ENCODE results near the gene COL17A1.

The COL17A1 gene

DNA sequence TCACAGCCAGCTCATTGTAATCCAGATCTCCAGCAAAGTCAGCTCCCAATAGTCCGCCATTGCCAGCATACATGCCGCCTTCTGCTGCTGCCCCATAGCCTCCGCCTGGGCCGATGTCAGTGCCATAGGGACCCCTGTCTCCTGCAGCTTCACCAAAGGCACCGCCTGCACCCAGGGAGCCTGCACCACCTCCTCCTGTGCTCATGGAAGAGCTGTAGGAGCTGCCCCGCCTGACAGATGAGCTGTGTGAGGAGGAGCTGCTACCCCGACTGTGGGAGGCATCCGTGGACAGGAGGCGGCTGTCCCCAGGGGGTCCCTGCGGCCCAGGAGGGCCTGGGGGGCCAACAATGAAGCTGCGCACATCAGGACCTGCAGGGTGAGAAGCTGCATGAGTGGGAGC is 51.7 kb downstream of the COL17A1 start:
- WGBS (ENCODE audit: extremely low coverage, insufficient coverage, low lambda C conversion rate), result no CpG with 5 or more reads among the region's 11 CpGs
- H3K56ac ChIP-seq (ENCODE audit: low read length), result no peak overlapping the region
- H4K5ac ChIP-seq (ENCODE audit: low read length), result no peak overlapping the region
- H3K79me2 ChIP-seq (ENCODE audit: control insufficient read depth, insufficient read depth, low read length), result no peaks in the 10 kb centered on the region
- no peak overlapping the region for H3K27ac ChIP-seq (ENCODE audit: low read depth, low read length)
- H2BK5ac ChIP-seq (ENCODE audit: low read length), result no peak overlapping the region
- no peaks in the 10 kb centered on the region for H3K36me3 ChIP-seq (ENCODE audit: control insufficient read depth, insufficient read depth, low read length)
- no peak overlapping the region for H3K23ac ChIP-seq (ENCODE audit: low read length)
- H3K18ac ChIP-seq (ENCODE audit: low read length), result no peak overlapping the region
- no peak overlapping the region for H3K4ac ChIP-seq (ENCODE audit: low read depth, low read length)
- H2BK15ac ChIP-seq (replicated peaks; ENCODE audit: low read depth), result no peak overlapping the region
- no peaks in the 10 kb centered on the region for H3K79me1 ChIP-seq (ENCODE audit: low read length)
- H3K27me3 ChIP-seq (ENCODE audit: insufficient read depth, low read length, poor library complexity), result no peaks in the 10 kb centered on the region
- peaks cover 5% of the 10 kb centered on the region for H3K4me1 ChIP-seq (ENCODE audit: control insufficient read depth, low read depth, low read length)
- no peak overlapping the region for H3K4me3 ChIP-seq (ENCODE audit: low read length)
- no peak for DNase-seq
- H2BK120ac ChIP-seq (ENCODE audit: low read depth, low read length), result no peak overlapping the region
- no peak overlapping the region for H2AK5ac ChIP-seq (ENCODE audit: low read length)
- H3K9ac ChIP-seq (ENCODE audit: low read length), result no peak overlapping the region
- no peak overlapping the region for H4K8ac ChIP-seq (ENCODE audit: low read depth, low read length)
- H3K4me2 ChIP-seq (ENCODE audit: low read length), result no peak overlapping the region

DNA sequence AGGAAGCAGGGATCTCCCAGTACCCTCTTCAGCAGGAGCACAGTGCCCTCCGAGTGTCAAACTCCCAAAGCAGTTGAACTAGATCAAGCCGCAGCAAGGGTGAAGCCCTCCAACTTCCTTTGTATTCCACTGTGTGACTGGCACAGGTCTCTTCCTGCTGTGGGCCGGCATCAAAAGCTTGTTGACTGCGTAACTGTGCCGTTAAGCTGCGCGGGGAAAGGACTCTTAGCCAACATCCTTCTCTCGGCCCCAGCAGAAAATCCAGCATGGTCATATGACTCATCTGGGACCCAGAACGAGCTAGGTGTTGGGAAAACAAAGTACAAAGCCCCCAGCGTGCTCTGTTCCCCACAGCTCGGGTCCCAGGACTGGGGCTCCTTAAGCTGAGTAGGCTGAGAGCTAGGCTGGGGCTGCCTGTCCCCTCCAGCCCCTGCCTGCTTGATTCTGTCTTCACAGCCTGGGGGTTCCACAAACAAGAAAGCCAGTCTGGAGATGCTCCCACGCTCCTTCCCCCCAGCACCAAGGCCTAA is 52.2 kb downstream of the COL17A1 start:
- Histone ChIP-seq H4K8ac (ENCODE audit: low read depth, low read length) (no peak overlapping the region), H3K27me3 (ENCODE audit: insufficient read depth, low read length, poor library complexity) (no peaks in the 10 kb centered on the region), H3K27ac (ENCODE audit: low read depth, low read length) (no peak overlapping the region)

GRCh38 chr10:104032144-104032775 is 53.4 kb downstream of the COL17A1 start:
- Histone ChIP-seq H3K4me1 (ENCODE audit: control insufficient read depth, low read depth, low read length) (peaks cover 5% of the 10 kb centered on the region), H3K79me1 (ENCODE audit: low read length) (no peaks in the 10 kb centered on the region), H3K9ac (ENCODE audit: low read length) (no peak overlapping the region), H3K18ac (ENCODE audit: low read length) (no peak overlapping the region), H4K8ac (ENCODE audit: low read depth, low read length) (no peak overlapping the region), H3K27me3 (ENCODE audit: insufficient read depth, low read length, poor library complexity) (no peaks in the 10 kb centered on the region), H3K23ac (ENCODE audit: low read length) (no peak overlapping the region), H2AK5ac (ENCODE audit: low read length) (no peak overlapping the region), H2BK5ac (ENCODE audit: low read length) (no peak overlapping the region), H3K36me3 (ENCODE audit: control insufficient read depth, insufficient read depth, low read length) (no peaks in the 10 kb centered on the region), H3K27ac (ENCODE audit: low read depth, low read length) (no peak overlapping the region), H3K4me3 (ENCODE audit: low read length) (no peak overlapping the region), H3K4me2 (ENCODE audit: low read length) (no peak overlapping the region), H3K4ac (ENCODE audit: low read depth, low read length) (no peak overlapping the region), H2BK15ac (replicated peaks; ENCODE audit: low read depth) (no peak overlapping the region), H2BK120ac (ENCODE audit: low read depth, low read length) (no peak overlapping the region), H3K56ac (ENCODE audit: low read length) (no peak overlapping the region), H4K5ac (ENCODE audit: low read length) (no peak overlapping the region), H3K79me2 (ENCODE audit: control insufficient read depth, insufficient read depth, low read length) (no peaks in the 10 kb centered on the region)
- no CpG with 5 or more reads among the region's 7 CpGs for WGBS (ENCODE audit: extremely low coverage, insufficient coverage, low lambda C conversion rate)
- peak; percentile 30 for DNase-seq

More for the DNA sequence above, 52.2 kb downstream of the COL17A1 start:
- H3K4me2 ChIP-seq (ENCODE audit: low read length), result no peak overlapping the region
- H2BK5ac ChIP-seq (ENCODE audit: low read length), result no peak overlapping the region
- H3K18ac ChIP-seq (ENCODE audit: low read length), result no peak overlapping the region
- H3K9ac ChIP-seq (ENCODE audit: low read length), result no peak overlapping the region
- no peak overlapping the region for H2BK120ac ChIP-seq (ENCODE audit: low read depth, low read length)
- no peak overlapping the region for H2AK5ac ChIP-seq (ENCODE audit: low read length)
- WGBS (ENCODE audit: extremely low coverage, insufficient coverage, low lambda C conversion rate), result no CpG with 5 or more reads among the region's 12 CpGs
- no peak overlapping the region for H3K56ac ChIP-seq (ENCODE audit: low read length)
- H3K79me2 ChIP-seq (ENCODE audit: control insufficient read depth, insufficient read depth, low read length), result no peaks in the 10 kb centered on the region
- H3K36me3 ChIP-seq (ENCODE audit: control insufficient read depth, insufficient read depth, low read length), result no peaks in the 10 kb centered on the region
- H3K79me1 ChIP-seq (ENCODE audit: low read length), result no peaks in the 10 kb centered on the region
- H4K5ac ChIP-seq (ENCODE audit: low read length), result no peak overlapping the region
- peaks cover 5% of the 10 kb centered on the region for H3K4me1 ChIP-seq (ENCODE audit: control insufficient read depth, low read depth, low read length)
- DNase-seq, result no peak
- no peak overlapping the region for H3K4ac ChIP-seq (ENCODE audit: low read depth, low read length)
- H3K4me3 ChIP-seq (ENCODE audit: low read length), result no peak overlapping the region
- no peak overlapping the region for H3K23ac ChIP-seq (ENCODE audit: low read length)
- H2BK15ac ChIP-seq (replicated peaks; ENCODE audit: low read depth), result no peak overlapping the region

DNA sequence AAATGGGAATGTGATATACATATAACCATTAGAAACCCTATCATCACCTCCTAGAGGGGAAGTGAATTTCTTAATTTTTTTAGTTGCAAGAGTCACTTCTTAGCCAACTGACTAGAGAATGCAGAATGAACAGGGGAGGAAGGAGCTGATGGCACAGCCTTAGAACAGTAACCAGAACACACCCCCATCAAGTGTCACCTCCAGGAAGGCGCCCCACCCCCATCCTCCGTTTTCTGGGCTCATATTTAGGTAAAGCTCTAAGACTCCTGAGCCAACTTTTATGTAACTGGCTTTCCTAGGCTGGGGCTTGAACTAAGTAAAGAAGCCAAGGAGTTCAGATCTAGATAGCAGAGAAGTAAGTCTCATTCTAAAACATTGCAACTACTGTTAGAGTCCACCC is 54.0 kb downstream of the COL17A1 start:
- no peak overlapping the region for H2BK120ac ChIP-seq (ENCODE audit: low read depth, low read length)
- no peaks in the 10 kb centered on the region for H3K79me1 ChIP-seq (ENCODE audit: low read length)
- H3K27ac ChIP-seq (ENCODE audit: low read depth, low read length), result no peak overlapping the region
- no peak overlapping the region for H4K8ac ChIP-seq (ENCODE audit: low read depth, low read length)
- no peak for DNase-seq
- no peak overlapping the region for H2BK5ac ChIP-seq (ENCODE audit: low read length)
- H3K27me3 ChIP-seq (ENCODE audit: insufficient read depth, low read length, poor library complexity), result no peaks in the 10 kb centered on the region
- WGBS (ENCODE audit: extremely low coverage, insufficient coverage, low lambda C conversion rate), result no CpG with 5 or more reads among the region's 2 CpGs
- H3K56ac ChIP-seq (ENCODE audit: low read length), result no peak overlapping the region
- peaks cover 5% of the 10 kb centered on the region for H3K4me1 ChIP-seq (ENCODE audit: control insufficient read depth, low read depth, low read length)
- no peak overlapping the region for H3K4ac ChIP-seq (ENCODE audit: low read depth, low read length)
- H2AK5ac ChIP-seq (ENCODE audit: low read length), result no peak overlapping the region
- H3K4me2 ChIP-seq (ENCODE audit: low read length), result no peak overlapping the region
- no peak overlapping the region for H2BK15ac ChIP-seq (replicated peaks; ENCODE audit: low read depth)
- no peak overlapping the region for H3K4me3 ChIP-seq (ENCODE audit: low read length)
- no peaks in the 10 kb centered on the region for H3K36me3 ChIP-seq (ENCODE audit: control insufficient read depth, insufficient read depth, low read length)
- no peak overlapping the region for H4K5ac ChIP-seq (ENCODE audit: low read length)
- no peaks in the 10 kb centered on the region for H3K79me2 ChIP-seq (ENCODE audit: control insufficient read depth, insufficient read depth, low read length)
- no peak overlapping the region for H3K9ac ChIP-seq (ENCODE audit: low read length)
- H3K23ac ChIP-seq (ENCODE audit: low read length), result no peak overlapping the region
- H3K18ac ChIP-seq (ENCODE audit: low read length), result no peak overlapping the region

DNA sequence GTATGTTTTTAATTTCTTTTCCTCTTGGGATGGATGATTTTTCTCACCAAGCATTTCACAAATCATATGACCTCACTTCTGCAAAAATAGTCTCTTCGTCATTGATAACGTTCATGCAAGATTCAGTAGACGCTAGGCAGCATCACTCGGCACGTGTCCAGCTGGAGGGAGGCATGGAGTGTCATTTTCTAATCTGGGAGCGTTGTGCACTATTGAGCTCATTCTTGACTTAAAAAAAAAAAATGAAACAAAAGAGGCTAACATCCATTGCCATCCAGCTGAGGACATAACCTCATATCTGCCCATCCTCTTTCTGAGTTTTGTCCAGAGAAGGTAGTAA is 56.2 kb downstream of the COL17A1 start:
- H2BK15ac ChIP-seq (replicated peaks; ENCODE audit: low read depth), result no peak overlapping the region
- DNase-seq, result no peak
- WGBS (ENCODE audit: extremely low coverage, insufficient coverage, low lambda C conversion rate), result no CpG with 5 or more reads among the region's 6 CpGs

More for the DNA sequence above, 56.2 kb downstream of the COL17A1 start:
- Histone ChIP-seq H3K23ac (ENCODE audit: low read length) (no peak overlapping the region), H2BK120ac (ENCODE audit: low read depth, low read length) (no peak overlapping the region), H3K79me1 (ENCODE audit: low read length) (no peaks in the 10 kb centered on the region), H3K18ac (ENCODE audit: low read length) (no peak overlapping the region), H3K36me3 (ENCODE audit: control insufficient read depth, insufficient read depth, low read length) (no peaks in the 10 kb centered on the region), H3K56ac (ENCODE audit: low read length) (no peak overlapping the region), H2BK5ac (ENCODE audit: low read length) (no peak overlapping the region), H4K8ac (ENCODE audit: low read depth, low read length) (no peak overlapping the region), H3K4me1 (ENCODE audit: control insufficient read depth, low read depth, low read length) (peaks cover 5% of the 10 kb centered on the region), H2AK5ac (ENCODE audit: low read length) (no peak overlapping the region), H4K5ac (ENCODE audit: low read length) (no peak overlapping the region), H3K79me2 (ENCODE audit: control insufficient read depth, insufficient read depth, low read length) (no peaks in the 10 kb centered on the region), H3K4me2 (ENCODE audit: low read length) (no peak overlapping the region), H3K4ac (ENCODE audit: low read depth, low read length) (no peak overlapping the region), H3K9ac (ENCODE audit: low read length) (no peak overlapping the region), H3K27ac (ENCODE audit: low read depth, low read length) (no peak overlapping the region), H3K4me3 (ENCODE audit: low read length) (no peak overlapping the region), H3K27me3 (ENCODE audit: insufficient read depth, low read length, poor library complexity) (no peaks in the 10 kb centered on the region)

Measured in mesendoderm (in vitro differentiated cells).